Central memory CD8-positive, alpha-beta T cell (primary cell): ENCODE results near the gene F7.

Source experiments
- ATAC-seq: fragments of 150-1000 bp; cut with Tn5 transposase; replicated peaks from 2 replicates; pipeline ENCODE4 v1.10.0; 2022; ENCODE audit warnings: mild to moderate bottlenecking, moderate FRiP score, moderate number of reproducible peaks; ENCODE audit not compliant: poor library complexity, severe bottlenecking; ENCODE audit errors: extremely low read depth
- DNase-seq, 2 donors: peaks; one replicate each; pipeline ENCODE4 v3.0.0; 2021; ENCODE audit warnings: low spot score in 2 of 2
- H3K27ac Mint-ChIP-seq: one replicate; pipeline ENCODE4 v1.8.0; 2022; ENCODE audit warnings: low read depth, mild to moderate bottlenecking, moderate library complexity, mixed read lengths
- H3K27me3 Mint-ChIP-seq: one replicate; pipeline ENCODE4 v1.8.0; 2022; ENCODE audit warnings: mixed read lengths
- H3K36me3 Mint-ChIP-seq: one replicate; pipeline ENCODE4 v1.8.0; 2022; ENCODE audit warnings: mild to moderate bottlenecking, moderate library complexity, mixed read lengths; ENCODE audit not compliant: insufficient read depth
- H3K4me1 Mint-ChIP-seq: one replicate; pipeline ENCODE4 v1.8.0; 2022; ENCODE audit warnings: mixed read lengths
- H3K4me3 Mint-ChIP-seq: one replicate; pipeline ENCODE4 v1.8.0; 2022; ENCODE audit warnings: mild to moderate bottlenecking, moderate library complexity, mixed read lengths
- H3K9me3 Mint-ChIP-seq: one replicate; pipeline ENCODE4 v1.8.0; 2022; ENCODE audit warnings: mixed read lengths

F7 gene

DNA sequence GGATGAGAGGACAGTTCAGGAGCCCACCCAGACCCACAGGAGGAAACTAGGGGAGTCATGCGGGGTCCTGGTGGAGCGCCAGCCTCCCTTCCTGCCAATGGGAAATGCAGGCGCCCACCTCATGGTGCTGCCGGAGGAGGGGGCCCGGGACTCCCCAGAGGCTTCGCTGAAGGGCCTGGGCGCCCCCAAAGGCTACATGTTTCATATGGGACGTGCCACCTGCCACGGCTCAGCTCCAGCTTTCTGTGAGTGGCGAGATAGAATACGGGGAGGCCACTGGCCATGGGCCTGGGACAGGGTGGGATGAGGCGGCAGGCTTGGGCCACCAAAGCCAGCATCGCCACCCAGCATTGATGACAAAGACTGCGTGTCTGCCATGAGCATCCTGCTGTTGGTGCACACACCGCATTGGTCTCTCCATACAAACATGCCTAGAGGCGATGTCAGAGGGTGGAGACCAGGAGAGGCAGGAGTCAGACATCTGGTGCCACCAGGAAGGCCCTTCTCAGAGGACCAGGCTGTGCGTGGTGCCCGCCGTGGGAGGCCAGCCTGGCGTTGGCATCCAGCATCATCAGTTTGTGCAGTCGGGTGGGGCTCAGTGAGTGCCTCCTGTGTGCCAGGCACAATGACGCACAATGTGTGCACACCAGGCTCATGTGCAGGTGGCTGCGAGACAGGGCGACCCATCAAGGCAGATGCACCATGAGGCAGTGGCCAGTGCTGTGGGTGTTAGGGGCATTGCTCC, 15.8 kb downstream of the F7 start:
- Mint-ChIP-seq H3K9me3 (no peaks in the 10 kb centered on the region), H3K27me3 (peaks cover 22% of the 10 kb centered on the region), H3K36me3 (no peaks in the 10 kb centered on the region), H3K27ac (no peak overlapping the region), H3K4me1 (no peaks in the 10 kb centered on the region), H3K4me3 (no peak overlapping the region)
- DNase-seq (no peak), ATAC-seq (no peak)

DNA sequence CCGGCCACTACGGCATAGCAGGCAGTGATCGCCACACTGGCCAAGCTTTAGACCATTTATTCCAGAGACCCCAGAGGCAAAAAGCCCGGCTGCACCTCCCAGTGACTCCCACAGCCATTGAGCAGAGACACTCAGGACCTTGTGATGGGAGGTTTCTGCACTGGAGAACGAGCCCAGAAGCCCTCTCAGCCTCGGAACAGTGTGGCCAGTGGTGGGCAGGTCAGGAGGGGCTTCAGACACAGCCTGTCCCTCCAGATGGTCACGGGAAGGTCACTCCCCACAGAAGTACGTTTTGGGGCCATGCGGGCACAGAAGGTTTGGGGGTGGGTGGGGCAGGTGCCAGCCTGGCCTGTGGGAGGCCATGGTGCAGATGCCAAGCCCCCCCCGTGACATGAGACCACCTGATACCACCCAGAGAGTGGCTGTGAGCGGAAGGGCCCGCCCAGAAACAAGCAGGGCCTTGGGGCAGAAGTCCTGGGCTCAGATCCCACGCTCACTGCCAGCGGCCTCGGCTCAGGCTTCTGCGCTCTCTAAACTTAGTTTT, 16.4 kb downstream of the F7 start:
- ATAC-seq (no peak), DNase-seq (no peak)
- no peak overlapping the region for H3K27ac Mint-ChIP-seq
- no peaks in the 10 kb centered on the region for H3K36me3 Mint-ChIP-seq
- H3K4me1 Mint-ChIP-seq = no peaks in the 10 kb centered on the region
- no peaks in the 10 kb centered on the region for H3K9me3 Mint-ChIP-seq
- no peak overlapping the region for H3K4me3 Mint-ChIP-seq
- H3K27me3 Mint-ChIP-seq = peaks cover 29% of the 10 kb centered on the region

DNA sequence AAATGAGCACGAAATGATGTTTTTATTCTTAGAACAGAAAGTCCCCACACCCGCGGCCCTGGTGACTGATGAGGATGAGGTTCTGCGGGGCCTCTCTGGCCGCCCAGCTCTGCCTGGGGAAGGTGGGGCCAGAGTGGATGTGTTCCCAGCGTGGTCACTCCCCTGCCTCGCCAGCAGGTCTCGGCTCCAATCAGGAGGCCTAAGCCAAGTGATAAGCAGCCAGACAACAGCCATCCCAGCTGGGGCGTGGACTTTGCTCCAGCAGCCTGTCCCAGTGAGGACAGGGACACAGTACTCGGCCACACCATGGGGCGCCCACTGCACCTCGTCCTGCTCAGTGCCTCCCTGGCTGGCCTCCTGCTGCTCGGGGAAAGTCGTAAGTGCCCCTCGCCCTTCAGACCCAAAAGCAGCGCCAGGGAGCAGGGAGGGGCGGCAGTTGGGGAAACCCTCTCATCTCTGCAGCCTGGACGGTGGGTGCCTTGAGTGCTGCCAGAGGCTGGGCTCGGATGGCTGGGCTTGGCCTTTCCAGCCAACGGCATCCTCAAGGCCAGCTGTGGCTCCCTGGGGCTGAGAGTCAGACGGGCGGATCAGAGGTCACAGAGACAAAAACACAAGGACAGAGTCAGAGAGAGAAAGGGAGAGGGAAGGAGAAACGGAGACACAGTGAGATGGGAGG, 17.1 kb downstream of the F7 start, which contains the start of gene F10:
Gene F10 (plus strand): TSS at position 250 of the 676 bp plus-strand sequence. CDS start 57 bp downstream, at position 307.
- DNase-seq = no peak
- no peak within 1 kb of the TSS for H3K27ac Mint-ChIP-seq
- H3K27me3 Mint-ChIP-seq = peaks cover 36% of the 10 kb centered on the region
- no peaks in the 10 kb centered on the region for H3K9me3 Mint-ChIP-seq
- no peak within 1 kb of the TSS for H3K4me3 Mint-ChIP-seq
- H3K4me1 Mint-ChIP-seq = peaks cover 5% of the 10 kb centered on the region
- peaks cover 1% of the 10 kb centered on the region for H3K36me3 Mint-ChIP-seq
- no peak for ATAC-seq

DNA sequence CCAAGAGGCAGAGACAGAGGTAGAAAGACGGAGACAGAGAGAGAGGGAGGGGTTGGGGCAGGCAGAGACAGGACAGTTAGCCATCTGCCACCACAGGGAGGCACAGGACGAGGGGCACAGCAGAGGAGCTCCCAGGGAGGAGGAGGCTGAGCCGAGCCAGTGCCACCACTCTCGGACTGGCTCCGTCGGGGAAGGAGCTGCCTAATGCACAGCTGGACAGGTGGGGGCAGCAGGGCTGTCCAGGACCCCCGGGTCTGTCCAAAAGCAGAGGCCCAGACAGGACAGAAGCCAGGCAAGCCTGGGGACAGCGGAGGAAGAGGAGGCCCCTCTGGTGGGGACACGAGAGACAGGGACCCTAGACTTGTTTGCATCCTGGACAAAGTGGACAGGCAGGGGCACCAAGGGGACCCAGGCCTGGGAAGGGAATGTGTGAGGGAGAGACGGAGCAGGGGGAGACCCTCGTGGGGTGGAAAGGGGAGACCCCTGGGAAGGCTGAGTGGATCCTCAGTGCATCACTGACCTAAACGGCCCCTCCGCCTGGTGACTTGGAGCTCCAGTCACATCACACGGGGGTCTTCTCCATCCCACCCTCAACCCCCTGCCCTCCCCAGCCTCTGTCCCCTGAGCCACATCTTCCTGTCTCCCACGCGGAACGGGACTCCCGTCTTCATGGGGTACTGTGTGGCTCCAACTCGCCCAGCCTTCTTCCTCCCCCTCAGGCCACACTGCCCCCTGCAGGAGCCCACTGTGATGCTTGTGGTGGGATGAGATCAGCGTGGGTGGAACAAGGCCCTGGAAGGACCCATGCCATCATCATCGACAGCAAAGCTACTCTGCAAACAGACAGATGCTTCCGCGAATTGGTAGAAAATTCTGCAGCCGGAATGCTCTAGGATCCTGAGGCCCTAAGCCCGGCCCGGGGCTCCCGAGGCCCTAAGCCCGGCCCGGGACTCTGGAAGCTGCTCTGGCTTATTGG, 17.9 kb downstream of the F7 start:
- H3K9me3 Mint-ChIP-seq = no peaks in the 10 kb centered on the region
- peaks cover 11% of the 10 kb centered on the region for H3K4me1 Mint-ChIP-seq
- H3K4me3 Mint-ChIP-seq = no peak overlapping the region
- no peak for ATAC-seq
- no peak overlapping the region for H3K27ac Mint-ChIP-seq
- peaks cover 44% of the 10 kb centered on the region for H3K27me3 Mint-ChIP-seq
- peaks cover 1% of the 10 kb centered on the region for H3K36me3 Mint-ChIP-seq
- DNase-seq = no peak

GRCh38 chr13:113124211-113124970, 18.8 kb downstream of the F7 start:
- Mint-ChIP-seq H3K27ac (no peak overlapping the region), H3K4me1 (peaks cover 11% of the 10 kb centered on the region)

DNA sequence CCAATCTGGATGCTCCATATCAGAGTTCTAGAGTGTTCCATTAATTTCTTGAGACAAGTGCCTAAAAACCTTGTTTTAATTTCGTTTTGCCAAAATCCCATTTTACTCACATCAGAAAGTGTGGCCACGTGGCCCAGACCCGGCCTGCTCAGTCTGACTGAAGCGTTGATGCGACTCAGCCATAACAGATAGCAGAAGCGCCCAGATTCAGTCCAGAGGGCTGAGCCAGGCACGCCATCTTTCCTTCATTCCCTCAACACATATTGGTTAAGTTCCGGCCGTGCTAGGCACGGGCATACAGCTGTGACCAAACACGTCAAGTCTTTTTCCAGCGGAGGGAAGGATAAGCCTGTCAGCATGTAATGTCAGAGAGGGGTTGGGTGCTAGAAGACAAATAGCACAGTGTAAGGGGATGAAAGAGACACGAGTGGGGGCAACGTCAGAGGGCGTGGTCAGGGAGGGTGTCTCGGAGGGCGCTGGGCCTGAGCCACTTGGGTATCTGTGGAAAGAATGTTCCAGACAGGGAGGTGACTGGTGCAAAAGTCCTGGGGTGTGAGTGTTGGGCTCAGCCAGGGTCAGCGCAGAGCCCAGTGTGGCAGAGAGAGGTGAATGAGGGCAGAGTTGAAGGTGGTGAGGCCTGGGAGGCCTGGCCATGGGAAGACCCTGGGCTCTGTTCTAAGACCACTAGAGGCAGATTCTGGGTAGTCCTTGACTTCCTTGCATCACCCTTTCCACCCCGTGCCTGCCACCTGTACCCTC, 20.1 kb downstream of the F7 start:
- H3K4me1 Mint-ChIP-seq = peaks cover 11% of the 10 kb centered on the region
- H3K4me3 Mint-ChIP-seq = no peak overlapping the region
- peaks cover 44% of the 10 kb centered on the region for H3K27me3 Mint-ChIP-seq
- no peak for DNase-seq
- no peak overlapping the region for H3K27ac Mint-ChIP-seq
- H3K9me3 Mint-ChIP-seq = no peaks in the 10 kb centered on the region
- H3K36me3 Mint-ChIP-seq = peaks cover 1% of the 10 kb centered on the region
- ATAC-seq = no peak

More at GRCh38 chr13:113124211-113124970, 18.8 kb downstream of the F7 start:
- ATAC-seq = no peak
- no peaks in the 10 kb centered on the region for H3K9me3 Mint-ChIP-seq
- DNase-seq = no peak
- H3K36me3 Mint-ChIP-seq = peaks cover 1% of the 10 kb centered on the region
- H3K4me3 Mint-ChIP-seq = no peak overlapping the region
- H3K27me3 Mint-ChIP-seq = peaks cover 44% of the 10 kb centered on the region

GRCh38 chr13:113126265-113127150, 20.9 kb downstream of the F7 start:
- peaks cover 36% of the 10 kb centered on the region for H3K27me3 Mint-ChIP-seq

DNA sequence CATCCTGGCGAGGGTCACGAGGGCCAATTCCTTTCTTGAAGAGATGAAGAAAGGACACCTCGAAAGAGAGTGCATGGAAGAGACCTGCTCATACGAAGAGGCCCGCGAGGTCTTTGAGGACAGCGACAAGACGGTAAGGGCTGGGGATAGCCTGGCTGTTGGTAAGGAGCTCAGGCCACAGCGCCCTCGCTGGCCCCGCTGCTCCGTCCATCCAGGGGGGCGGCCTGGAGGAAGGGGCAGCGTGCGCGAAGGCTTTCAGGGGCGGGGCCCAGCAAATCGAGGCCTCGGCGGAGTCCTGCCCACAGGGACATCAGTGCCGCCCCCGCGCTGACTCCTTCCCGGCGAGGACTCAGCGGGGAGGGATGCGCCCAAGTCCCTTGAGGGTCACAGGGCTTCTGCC, 23.9 kb downstream of the F7 start:
- H3K4me1 Mint-ChIP-seq = peaks cover 11% of the 10 kb centered on the region
- H3K9me3 Mint-ChIP-seq = no peaks in the 10 kb centered on the region
- peak overlapping the region; percentile 3 for H3K4me3 Mint-ChIP-seq
- no peak overlapping the region for H3K27ac Mint-ChIP-seq
- no peak for DNase-seq
- H3K36me3 Mint-ChIP-seq = peaks cover 1% of the 10 kb centered on the region
- peaks cover 42% of the 10 kb centered on the region for H3K27me3 Mint-ChIP-seq
- ATAC-seq = no peak

More at GRCh38 chr13:113126265-113127150, 20.9 kb downstream of the F7 start:
- H3K4me3 Mint-ChIP-seq = no peak overlapping the region
- H3K4me1 Mint-ChIP-seq = peaks cover 11% of the 10 kb centered on the region
- ATAC-seq (no peak), DNase-seq (no peak)
- no peaks in the 10 kb centered on the region for H3K9me3 Mint-ChIP-seq
- H3K27ac Mint-ChIP-seq = peak overlapping the region; percentile 2
- peaks cover 1% of the 10 kb centered on the region for H3K36me3 Mint-ChIP-seq

- Mint-ChIP-seq H3K4me3 (no peak overlapping the region), H3K9me3 (no peaks in the 10 kb centered on the region), H3K4me1 (peaks cover 11% of the 10 kb centered on the region), H3K36me3 (peaks cover 1% of the 10 kb centered on the region), H3K27me3 (peaks cover 42% of the 10 kb centered on the region), H3K27ac (no peak overlapping the region)
- no peak for ATAC-seq
- DNase-seq = no peak
These were observed 24.5 kb downstream of the F7 start for GRCh38 chr13:113129921-113130750.

- Mint-ChIP-seq H3K27me3 (peaks cover 9% of the 10 kb centered on the region), H3K27ac (no peak overlapping the region), H3K36me3 (no peaks in the 10 kb centered on the region), H3K9me3 (no peaks in the 10 kb centered on the region), H3K4me3 (no peak overlapping the region), H3K4me1 (no peaks in the 10 kb centered on the region)
- ATAC-seq = no peak
- no peak for DNase-seq
These were observed 29.7 kb downstream of the F7 start for GRCh38 chr13:113135281-113135760.
